H9 (cell line): ENCODE data around the gene SPAG17. TPM values are rescaled to one million over a fixed set of nuclear protein-coding genes. Genes with fewer than 3 reads are reported as not detected.

Experiments used
- DNase-seq: peaks from one replicate; pipeline ENCODE4 v3.0.0-alpha.2; 2017
- H2AFZ ChIP-seq: one replicate; pipeline ENCODE4 v1.6.1; 2013; ENCODE audit warnings: mild to moderate bottlenecking, low read length, control low read depth, moderate library complexity
- H2AK5ac ChIP-seq: 2 replicates; pipeline ENCODE4 v1.6.1; 2013; ENCODE audit warnings: low read length, control low read depth, mixed read lengths; ENCODE audit not compliant: insufficient read length
- H2BK120ac ChIP-seq: one replicate; pipeline ENCODE4 v1.6.1; 2013; ENCODE audit warnings: low read depth, mild to moderate bottlenecking, low read length, control low read depth, inconsistent platforms; ENCODE audit not compliant: poor library complexity, severe bottlenecking
- H2BK12ac ChIP-seq: 2 replicates; pipeline ENCODE4 v1.6.1; 2013; ENCODE audit warnings: low read length, control low read depth, mixed read lengths, low read depth; ENCODE audit not compliant: insufficient read length
- H2BK15ac ChIP-seq: 2 replicates; pipeline ENCODE4 v1.6.1; 2013; ENCODE audit warnings: low read depth, low read length, control low read depth
- H2BK20ac ChIP-seq: one replicate; pipeline ENCODE4 v1.6.1; 2013; ENCODE audit warnings: low read depth, mild to moderate bottlenecking, low read length, control low read depth, inconsistent platforms; ENCODE audit not compliant: poor library complexity, severe bottlenecking
- H2BK5ac ChIP-seq: 2 replicates; pipeline ENCODE4 v1.6.1; 2013; ENCODE audit warnings: low read length, control low read depth, mixed read lengths; ENCODE audit not compliant: insufficient read length
- H3K14ac ChIP-seq: 2 replicates; pipeline ENCODE4 v1.6.1; 2013; ENCODE audit warnings: low read length, control low read depth; ENCODE audit not compliant: insufficient read depth
- H3K18ac ChIP-seq: 2 replicates; pipeline ENCODE4 v1.6.1; 2013; ENCODE audit warnings: low read depth, mild to moderate bottlenecking, mixed read lengths, low read length, control low read depth; ENCODE audit not compliant: insufficient read length
- H3K23ac ChIP-seq: 2 replicates; pipeline ENCODE4 v1.6.1; 2013; ENCODE audit warnings: low read length, control low read depth, mixed read lengths, low read depth; ENCODE audit not compliant: insufficient read length
- H3K23me2 ChIP-seq: 2 replicates; pipeline ENCODE4 v1.6.1; 2013; ENCODE audit warnings: low read depth, mild to moderate bottlenecking, mixed read lengths, low read length, control low read depth; ENCODE audit not compliant: insufficient read length, poor library complexity, severe bottlenecking
- H3K27ac ChIP-seq: 2 replicates; pipeline ENCODE4 v1.5.1; 2013; ENCODE audit warnings: low read length, control low read depth, mixed read lengths, low read depth; ENCODE audit not compliant: insufficient read length
- H3K27me3 ChIP-seq: 2 replicates; pipeline ENCODE4 v1.6.1; 2013; ENCODE audit warnings: low read length, control low read depth, inconsistent platforms; ENCODE audit not compliant: insufficient read depth
- H3K4ac ChIP-seq: 2 replicates; pipeline ENCODE4 v1.6.1; 2013; ENCODE audit warnings: low read depth, mild to moderate bottlenecking, control low read depth, inconsistent platforms, low read length, moderate library complexity
- H3K4me1 ChIP-seq: 2 replicates; pipeline ENCODE4 v1.6.1; 2013; ENCODE audit warnings: low read length, control low read depth, inconsistent platforms; ENCODE audit not compliant: insufficient read depth
- H3K4me2 ChIP-seq: 2 replicates; pipeline ENCODE4 v1.6.1; 2013; ENCODE audit warnings: low read length, control low read depth, mixed read lengths; ENCODE audit not compliant: insufficient read length, insufficient read depth
- H3K56ac ChIP-seq: 2 replicates; pipeline ENCODE4 v1.6.1; 2013; ENCODE audit warnings: low read depth, mild to moderate bottlenecking, mixed read lengths, low read length, control low read depth; ENCODE audit not compliant: insufficient read length
- H3K79me1 ChIP-seq: 2 replicates; pipeline ENCODE4 v1.6.1; 2013; ENCODE audit warnings: low read depth, mild to moderate bottlenecking, moderate library complexity, low read length, control low read depth, inconsistent platforms; ENCODE audit not compliant: insufficient read depth, poor library complexity, severe bottlenecking
- H3K79me2 ChIP-seq: 2 replicates; pipeline ENCODE4 v1.6.1; 2013; ENCODE audit warnings: low read length, control low read depth, inconsistent platforms; ENCODE audit not compliant: insufficient read depth
- H3K9ac ChIP-seq: 2 replicates; pipeline ENCODE4 v1.6.1; 2013; ENCODE audit warnings: low read length, control low read depth, mixed read lengths; ENCODE audit not compliant: insufficient read length; ENCODE audit errors: extremely low read depth
- H3K9me3 ChIP-seq: one replicate; pipeline ENCODE4 v1.6.1; 2013; ENCODE audit warnings: low read depth, low read length, inconsistent platforms; ENCODE audit not compliant: control insufficient read depth
- H3T11ph ChIP-seq: one replicate; pipeline ENCODE4 v1.6.1; 2013; ENCODE audit warnings: mild to moderate bottlenecking, low read length, control low read depth, inconsistent platforms
- H4K20me1 ChIP-seq: one replicate; pipeline ENCODE4 v1.6.1; 2013; ENCODE audit not compliant: control insufficient read depth, insufficient read length, insufficient read depth
- H4K5ac ChIP-seq: 2 replicates; pipeline ENCODE4 v1.6.1; 2013; ENCODE audit warnings: low read depth, mild to moderate bottlenecking, mixed read lengths, low read length, control low read depth; ENCODE audit not compliant: insufficient read length
- H4K8ac ChIP-seq: replicated peaks from 2 replicates; pipeline ENCODE4 v1.6.1; 2013; ENCODE audit warnings: low read length, control low read depth, mixed read lengths, low read depth; ENCODE audit not compliant: insufficient read length
- H4K91ac ChIP-seq: 2 replicates; pipeline ENCODE4 v1.6.1; 2013; ENCODE audit warnings: low read depth, mild to moderate bottlenecking, moderate library complexity, mixed read lengths, low read length, control low read depth; ENCODE audit not compliant: insufficient read length
- H3K27ac Mint-ChIP-seq, 3 experiments: 2 replicates in 2 of 3; 3 replicates in 1 of 3; pipeline ENCODE4 v1.8.0; 2020 to 2021; ENCODE audit warnings: mixed read lengths in 3 of 3, mild to moderate bottlenecking in 1 of 3, moderate library complexity in 1 of 3
- H3K27me3 Mint-ChIP-seq: 2 replicates; pipeline ENCODE4 v1.8.0; 2021; ENCODE audit warnings: low read depth, mild to moderate bottlenecking, moderate library complexity, mixed read lengths
- H3K36me3 Mint-ChIP-seq, 3 experiments: 2 replicates in 2 of 3; 3 replicates in 1 of 3; pipeline ENCODE4 v1.8.0; 2020 to 2021; ENCODE audit warnings: low read depth in 3 of 3, mixed read lengths in 3 of 3; ENCODE audit not compliant: insufficient read depth in 1 of 3
- H3K4me1 Mint-ChIP-seq, 2 experiments: 2 replicates each; pipeline ENCODE4 v1.8.0; 2020; ENCODE audit warnings: mixed read lengths in 2 of 2
- H3K4me3 Mint-ChIP-seq, 2 experiments: 2 replicates in 1 of 2; 3 replicates in 1 of 2; pipeline ENCODE4 v1.8.0; 2020 to 2021; ENCODE audit warnings: mild to moderate bottlenecking in 2 of 2, mixed read lengths in 2 of 2, moderate library complexity in 1 of 2
- H3K9me3 Mint-ChIP-seq, 2 experiments: 2 replicates in 1 of 2; 3 replicates in 1 of 2; pipeline ENCODE4 v1.8.0; 2020; ENCODE audit warnings: mild to moderate bottlenecking in 2 of 2, mixed read lengths in 2 of 2, moderate library complexity in 1 of 2
- CTCF ChIP-seq: fragments of 200-600 bp; sonication (generic); conservative IDR thresholded peaks from 3 replicates; pipeline ENCODE4 v1.8.0; 2021; ENCODE audit warnings: antibody characterized with exemption, mild to moderate bottlenecking
- WGBS: extraction: QIAGEN DNeasy Blood & Tissue Kit; methylation state at CpG from one replicate; pipeline ENCODE4 v1.1.7; 2013; ENCODE audit warnings: missing lambda C conversion rate, low lambda C conversion rate, mixed read lengths; ENCODE audit not compliant: insufficient read length; ENCODE audit errors: extremely low coverage; 5-methylcytosine and 5-hydroxymethylcytosine counted together
- total RNA-seq: library from RNA; stranded (reverse); gene quantifications from 2 replicates; pipeline ENCODE4 v1.2.1, GENCODE V29; 2021

SPAG17 gene
- total RNA-seq, 1 experiment from 2014 or later: 0.37 TPM

- Histone ChIP-seq H3K27me3 (no peaks in the 10 kb centered on the region), H3K23ac (no peak overlapping the region), H3K14ac (no peak overlapping the region), H4K91ac (no peak overlapping the region), H2BK12ac (no peak overlapping the region), H3T11ph (no peak overlapping the region), H2BK5ac (no peak overlapping the region), H3K9ac (no peak overlapping the region), H3K9me3 (no peaks in the 10 kb centered on the region), H2BK120ac (no peak overlapping the region), H3K27ac (no peak overlapping the region), H3K23me2 (no peaks in the 10 kb centered on the region), H2BK20ac (no peak overlapping the region), H4K5ac (no peak overlapping the region), H2BK15ac (no peak overlapping the region), H3K4me2 (no peak overlapping the region), H3K56ac (no peak overlapping the region), H3K4ac (no peak overlapping the region), H3K79me1 (no peaks in the 10 kb centered on the region), H2AFZ (no peak overlapping the region), H2AK5ac (no peak overlapping the region), H3K18ac (no peak overlapping the region), H3K4me1 (no peaks in the 10 kb centered on the region), H3K79me2 (no peaks in the 10 kb centered on the region), H4K20me1 (no peaks in the 10 kb centered on the region), H4K8ac (no peak overlapping the region)
- H3K27me3 Mint-ChIP-seq: no peaks in the 10 kb centered on the region; the same call in 1 of the 2 replicates
- H3K9me3 Mint-ChIP-seq: no peaks in the 10 kb centered on the region
- H3K36me3 Mint-ChIP-seq: no peaks in the 10 kb centered on the region; a peak in 2 of 7 replicates
- H3K4me1 Mint-ChIP-seq: peaks cover 0 to 4% of the 10 kb centered on the region in 2 experiments; a peak in 1 of 4 replicates
- H3K27ac Mint-ChIP-seq: no peak overlapping the region
- no peak overlapping the region for H3K4me3 Mint-ChIP-seq
- TF ChIP-seq CTCF: peak; percentile 88
- peak; percentile 46 for DNase-seq
- WGBS: no CpG with 5 or more reads among the region's 6 CpGs
Measured at GRCh38 chr1:118151312-118151937, 33.6 kb downstream of the SPAG17 start.
